Activated naive CD4-positive, alpha-beta T cell treated with anti-CD3 and anti-CD28 coated beads, Interleukin-2, amount 50 U/mL, for 16 hours (primary cell): ENCODE measurements around the gene BCL2L12.
A peak's percentile ranks its signal among the peaks of the same experiment; 100 is the strongest.

Source experiments
- DNase-seq: peaks from one replicate; pipeline ENCODE4 v3.0.0-alpha.2; 2020

Gene BCL2L12

GRCh38 chr19:49685845-49686332, 20.2 kb downstream of the BCL2L12 start:
- no peak for DNase-seq

GRCh38 chr19:49686503-49687088, 20.9 kb downstream of the BCL2L12 start:
- DNase-seq = no peak

DNA sequence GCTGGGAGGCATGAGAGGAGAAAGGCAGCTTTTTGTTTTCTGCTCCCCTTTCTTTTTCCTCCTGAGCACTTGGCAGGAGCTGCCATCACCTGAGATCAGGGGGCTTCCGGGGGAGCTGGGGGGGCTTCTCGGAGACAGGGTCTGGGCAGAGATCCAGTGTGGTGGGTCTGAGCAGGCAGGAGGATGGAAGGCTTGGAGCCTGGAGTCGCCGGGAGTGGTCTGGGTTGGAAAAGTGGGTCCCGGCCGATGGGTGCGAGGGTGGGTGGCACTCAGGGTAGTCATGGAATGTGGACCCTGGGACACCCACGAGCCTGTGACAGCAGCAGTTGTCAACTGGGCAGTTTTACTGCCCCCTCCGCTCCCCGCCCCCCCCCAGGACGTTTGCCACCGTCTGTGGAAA, 21.4 kb downstream of the BCL2L12 start:
- DNase-seq = no peak

GRCh38 chr19:49687566-49688316, 22.0 kb downstream of the BCL2L12 start:
- DNase-seq = no peak

DNA sequence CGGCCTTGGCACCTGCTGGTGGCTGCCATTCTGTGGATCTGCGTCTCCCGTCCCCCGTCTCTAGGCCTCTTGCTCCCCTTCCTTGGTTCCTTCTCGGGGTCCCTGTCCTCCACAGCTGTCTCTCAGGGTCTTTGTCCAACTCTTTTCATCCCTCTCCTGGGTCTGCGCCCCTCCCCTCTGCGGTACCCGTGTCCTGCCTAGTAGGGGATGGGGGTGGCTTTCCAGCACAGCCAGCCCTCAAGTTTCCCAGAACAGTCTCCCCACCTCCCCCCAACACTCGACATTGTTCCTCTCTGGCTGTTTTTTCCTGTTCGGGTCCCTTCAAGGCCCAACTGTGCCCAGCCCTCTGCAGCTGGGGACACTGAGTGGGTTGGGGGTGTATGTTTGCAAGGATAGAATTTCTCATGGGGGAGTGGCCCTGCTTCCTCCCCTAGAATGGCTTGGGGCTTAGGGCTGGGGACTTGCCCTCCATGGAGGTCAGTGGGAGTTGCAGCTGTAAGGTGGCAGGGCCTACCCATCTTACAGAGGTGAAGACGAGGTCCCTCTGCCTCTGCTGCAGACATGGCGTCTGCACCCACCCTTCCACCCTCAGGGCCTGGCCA, 22.9 kb downstream of the BCL2L12 start:
- no peak for DNase-seq

- DNase-seq = peak; percentile 52
These were observed 23.7 kb downstream of the BCL2L12 start, which contains the start of gene ADM5 for GRCh38 chr19:49689133-49690078. TSS of gene ADM5 (plus strand) at chr19:49689594. CDS start at chr19:49689838, 244 bp downstream.

- DNase-seq = no peak
These were observed 24.4 kb downstream of the BCL2L12 start for GRCh38 chr19:49690079-49690655.

GRCh38 chr19:49690656-49691242, 25.0 kb downstream of the BCL2L12 start, which contains the start of gene CPT1C:
TSS of gene CPT1C (plus strand) at chr19:49691116. CDS start at chr19:49692253, 1,137 bp downstream.
- peak; percentile 62 for DNase-seq

DNA sequence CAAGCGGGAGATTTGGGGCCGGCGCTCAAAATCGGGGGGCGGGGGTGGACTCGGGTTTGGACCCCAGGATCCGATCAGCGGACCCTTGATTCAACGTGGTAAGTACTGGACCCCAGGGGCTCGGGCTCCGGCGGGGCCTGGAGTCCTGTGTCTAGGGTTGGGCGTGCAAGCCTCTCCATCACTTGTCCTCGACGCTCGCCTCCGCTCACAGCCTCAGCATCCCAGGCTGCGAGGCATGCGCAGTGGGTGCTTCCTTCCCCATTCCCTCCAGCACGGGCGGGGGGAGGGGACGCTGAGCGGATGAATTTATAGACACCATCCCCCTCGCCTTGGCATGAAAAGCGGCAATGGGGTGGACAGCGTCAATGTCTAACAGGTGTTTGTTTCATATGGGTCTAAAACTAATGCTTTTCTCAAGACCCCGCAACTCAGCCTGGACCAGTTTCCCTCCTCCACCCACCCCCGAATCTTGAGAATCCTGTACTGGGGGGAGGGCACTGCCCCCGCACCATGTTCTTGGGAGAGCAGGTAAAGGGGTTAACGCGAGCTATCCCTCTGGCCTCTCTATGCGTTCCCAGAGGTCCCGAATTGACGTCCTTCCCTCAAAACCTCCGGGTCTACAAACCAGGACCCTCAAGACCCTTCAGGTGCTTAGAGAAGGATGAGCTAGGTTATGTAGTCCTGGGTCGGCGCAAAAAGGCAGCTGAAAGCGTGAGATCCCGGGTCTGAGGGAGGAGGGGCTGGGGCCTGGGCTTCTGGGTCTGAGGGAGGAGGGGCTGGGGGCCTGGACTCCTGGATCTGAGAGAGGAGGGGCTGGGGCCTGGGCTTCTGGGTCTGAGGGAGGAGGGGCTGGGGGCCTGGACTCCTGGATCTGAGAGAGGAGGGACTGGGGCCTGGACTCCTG, 25.8 kb downstream of the BCL2L12 start:
- peak; percentile 47 for DNase-seq

DNA sequence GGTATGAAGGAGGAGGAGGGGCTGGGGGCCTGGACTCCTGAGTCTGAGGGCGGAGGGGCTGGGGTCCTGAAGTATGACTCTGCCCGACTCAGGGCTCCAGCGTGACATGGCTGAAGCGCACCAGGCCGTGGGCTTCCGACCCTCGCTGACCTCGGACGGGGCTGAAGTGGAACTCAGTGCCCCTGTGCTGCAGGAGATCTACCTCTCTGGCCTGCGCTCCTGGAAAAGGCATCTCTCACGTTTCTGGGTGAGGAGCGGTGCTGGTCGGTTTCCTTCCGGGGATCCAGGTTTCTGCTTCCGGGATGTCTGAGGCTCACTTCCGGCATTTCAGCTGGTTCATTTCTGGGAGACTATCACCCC, 26.4 kb downstream of the BCL2L12 start:
- DNase-seq = no peak

- DNase-seq = no peak
These were observed 30.4 kb downstream of the BCL2L12 start for GRCh38 chr19:49696115-49696514.

DNA sequence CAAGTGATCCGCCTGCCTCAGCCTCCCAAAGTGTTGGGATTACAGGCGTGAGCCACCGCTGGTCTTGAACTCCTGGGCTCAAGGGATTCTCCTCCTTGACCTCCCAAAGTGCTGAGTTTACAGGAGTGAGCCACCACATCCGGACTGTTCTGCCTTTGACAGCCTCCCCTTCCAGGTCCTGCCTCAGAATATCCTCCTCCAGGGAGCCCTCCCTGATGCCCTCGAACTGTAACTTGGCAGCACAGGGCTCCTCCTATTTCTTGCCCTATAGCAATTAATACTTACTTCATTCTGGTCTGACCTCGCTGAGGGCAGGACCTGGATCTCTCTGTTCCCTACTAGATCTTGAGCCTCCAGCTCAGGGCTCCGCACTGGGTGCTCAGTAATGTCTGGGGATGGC, 31.1 kb downstream of the BCL2L12 start:
- no peak for DNase-seq

DNA sequence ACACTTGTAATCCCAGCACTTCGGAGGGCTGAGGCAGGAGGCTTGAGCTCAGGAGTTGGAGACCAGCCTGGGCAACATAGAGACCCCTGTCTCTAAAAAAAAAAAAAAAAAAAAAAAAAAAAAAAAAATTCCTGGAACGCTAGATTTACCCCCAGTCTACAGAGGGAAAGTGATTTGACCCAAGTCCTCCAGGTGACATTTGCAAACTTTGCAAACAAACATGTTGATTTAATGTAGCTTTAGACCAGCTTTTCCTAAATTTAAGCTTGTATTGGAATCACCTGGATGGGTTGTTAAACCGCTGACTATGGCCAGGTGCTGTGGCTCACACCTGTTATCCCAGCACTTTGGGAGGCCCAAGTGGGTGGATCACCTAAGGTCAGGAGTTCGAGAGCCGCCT, 33.6 kb downstream of the BCL2L12 start:
- no peak for DNase-seq

- DNase-seq = no peak
These were observed 34.8 kb downstream of the BCL2L12 start for GRCh38 chr19:49700563-49700962.

- no peak for DNase-seq
These were observed 35.6 kb downstream of the BCL2L12 start for GRCh38 chr19:49701271-49701786.

DNA sequence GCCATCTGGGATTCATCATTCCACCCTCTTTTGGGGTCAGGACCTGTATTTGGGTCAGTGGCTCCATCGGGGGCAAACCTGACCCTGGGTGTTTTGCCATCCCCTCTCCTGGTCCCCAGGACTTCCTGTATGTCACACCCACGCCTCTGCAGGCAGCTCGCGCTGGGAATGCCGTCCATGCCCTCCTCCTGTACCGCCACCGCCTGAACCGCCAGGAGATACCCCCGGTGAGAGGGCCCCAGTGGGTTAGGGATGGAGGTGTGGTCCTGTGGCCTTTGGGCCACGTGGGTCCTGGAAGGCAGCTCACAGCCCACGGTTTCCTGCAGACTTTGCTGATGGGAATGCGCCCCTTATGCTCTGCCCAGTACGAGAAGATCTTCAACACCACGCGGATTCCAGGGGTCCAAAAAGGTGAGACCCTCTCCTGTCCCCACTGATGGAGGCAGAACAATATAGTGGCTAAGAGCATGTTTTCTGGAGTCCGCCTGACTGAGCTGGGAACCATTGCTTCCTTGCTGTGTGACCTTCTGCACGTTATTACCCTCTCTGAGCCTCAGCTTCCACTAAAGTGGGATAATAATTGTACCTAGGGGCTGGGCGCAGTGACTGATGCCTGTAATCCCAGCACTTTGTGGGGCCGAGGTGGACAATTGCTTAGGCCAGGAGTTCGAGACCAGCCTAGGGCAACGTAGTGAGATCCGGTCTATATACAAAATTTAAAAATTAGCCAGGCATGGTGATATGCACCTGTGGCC, 39.3 kb downstream of the BCL2L12 start:
- DNase-seq = no peak

- DNase-seq = no peak
These were observed 40.2 kb downstream of the BCL2L12 start for GRCh38 chr19:49705919-49706318.

GRCh38 chr19:49710372-49710951, 44.7 kb downstream of the BCL2L12 start:
- DNase-seq = no peak

GRCh38 chr19:49712397-49712859, 46.7 kb downstream of the BCL2L12 start:
- DNase-seq = no peak
